ENCODE results near the gene DPYSL5.

DNA sequence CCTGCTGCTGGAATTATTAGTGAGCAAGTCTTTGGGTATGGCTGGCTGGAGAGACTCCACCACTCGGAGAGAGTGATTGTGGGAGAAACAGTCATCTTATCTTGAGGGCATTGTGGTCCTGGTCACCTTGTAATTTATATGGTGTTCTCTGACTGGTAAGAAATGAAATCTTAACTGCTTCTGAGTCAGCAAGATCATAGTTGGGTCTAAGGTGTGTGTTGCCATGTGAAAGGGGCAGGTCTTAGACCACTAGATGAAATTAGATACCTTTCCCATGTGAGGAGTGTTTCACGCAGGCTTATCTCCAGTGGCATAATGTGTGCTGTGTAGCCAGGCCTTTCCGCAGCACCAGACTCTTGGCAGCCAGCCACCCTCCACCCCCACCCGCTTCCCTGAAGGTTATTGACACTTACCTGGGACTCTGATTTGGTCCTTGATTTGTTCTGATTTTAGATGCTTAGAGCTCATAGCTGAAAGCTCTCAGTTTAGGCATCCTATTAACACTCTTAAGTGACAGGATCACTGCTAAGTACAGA, 130.2 kb downstream of the DPYSL5 start:
- TF ChIP-seq, protein P1, sequence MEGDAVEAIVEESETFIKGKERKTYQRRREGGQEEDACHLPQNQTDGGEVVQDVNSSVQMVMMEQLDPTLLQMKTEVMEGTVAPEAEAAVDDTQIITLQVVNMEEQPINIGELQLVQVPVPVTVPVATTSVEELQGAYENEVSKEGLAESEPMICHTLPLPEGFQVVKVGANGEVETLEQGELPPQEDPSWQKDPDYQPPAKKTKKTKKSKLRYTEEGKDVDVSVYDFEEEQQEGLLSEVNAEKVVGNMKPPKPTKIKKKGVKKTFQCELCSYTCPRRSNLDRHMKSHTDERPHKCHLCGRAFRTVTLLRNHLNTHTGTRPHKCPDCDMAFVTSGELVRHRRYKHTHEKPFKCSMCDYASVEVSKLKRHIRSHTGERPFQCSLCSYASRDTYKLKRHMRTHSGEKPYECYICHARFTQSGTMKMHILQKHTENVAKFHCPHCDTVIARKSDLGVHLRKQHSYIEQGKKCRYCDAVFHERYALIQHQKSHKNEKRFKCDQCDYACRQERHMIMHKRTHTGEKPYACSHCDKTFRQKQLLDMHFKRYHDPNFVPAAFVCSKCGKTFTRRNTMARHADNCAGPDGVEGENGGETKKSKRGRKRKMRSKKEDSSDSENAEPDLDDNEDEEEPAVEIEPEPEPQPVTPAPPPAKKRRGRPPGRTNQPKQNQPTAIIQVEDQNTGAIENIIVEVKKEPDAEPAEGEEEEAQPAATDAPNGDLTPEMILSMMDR (IDR thresholded peaks at IDR 0.05), result no peak
- TF ChIP-seq POLR2AphosphoS5 (IDR thresholded peaks at IDR 0.05) (no peak), POLR2A (IDR thresholded peaks at IDR 0.05) (no peak)
